ENCODE results near the gene MFAP3L.
"Not testable (repeated sequence)": the region's sequence is repeated elsewhere in the genome, so short reads cannot be mapped to it uniquely, and the experiment has no call there.

The MFAP3L gene

DNA sequence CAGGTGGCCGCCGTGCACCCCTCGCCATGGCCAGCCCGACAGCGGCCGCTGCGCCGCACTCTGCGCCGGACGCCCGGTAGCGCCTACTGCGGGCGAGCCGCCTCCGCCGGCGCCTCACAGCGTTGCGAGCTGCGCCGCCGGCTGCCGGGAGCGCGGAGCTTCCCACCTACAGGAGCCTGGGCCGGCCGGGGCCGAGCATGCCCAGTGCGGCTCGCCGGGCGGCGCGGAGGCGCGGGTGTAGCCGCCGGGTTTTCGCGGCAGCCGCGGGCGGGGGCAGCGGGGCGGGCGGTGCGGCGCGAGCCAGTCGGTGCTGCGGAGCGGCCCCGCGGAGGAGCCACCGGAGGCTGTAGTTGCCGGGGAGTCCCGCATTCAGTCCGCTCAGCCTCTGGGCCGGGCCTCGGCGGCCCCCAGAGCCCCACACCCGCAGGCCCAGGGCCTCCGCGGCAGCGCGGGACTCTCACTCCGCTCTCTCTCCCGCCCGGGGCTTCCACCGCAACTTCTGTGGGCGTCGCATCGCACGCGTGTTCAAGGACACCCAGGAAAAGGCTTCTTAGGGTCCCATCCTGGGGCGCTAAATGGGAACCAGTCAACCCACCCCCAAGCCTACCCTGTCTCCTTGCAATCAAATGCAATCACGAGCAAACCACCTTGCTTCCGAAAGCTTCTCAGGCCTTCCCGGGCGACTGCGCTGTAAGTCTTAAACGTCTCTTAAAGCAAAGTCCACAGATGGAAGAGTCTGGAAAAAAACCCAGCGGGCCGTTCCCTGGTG is at the start of gene MFAP3L:
Gene MFAP3L, minus strand, starts transcription at position 143 of the 769 bp plus-strand sequence. CDS start 20,518 bp downstream, outside the sequence.
- DNase-seq: peak; percentile 85

DNA sequence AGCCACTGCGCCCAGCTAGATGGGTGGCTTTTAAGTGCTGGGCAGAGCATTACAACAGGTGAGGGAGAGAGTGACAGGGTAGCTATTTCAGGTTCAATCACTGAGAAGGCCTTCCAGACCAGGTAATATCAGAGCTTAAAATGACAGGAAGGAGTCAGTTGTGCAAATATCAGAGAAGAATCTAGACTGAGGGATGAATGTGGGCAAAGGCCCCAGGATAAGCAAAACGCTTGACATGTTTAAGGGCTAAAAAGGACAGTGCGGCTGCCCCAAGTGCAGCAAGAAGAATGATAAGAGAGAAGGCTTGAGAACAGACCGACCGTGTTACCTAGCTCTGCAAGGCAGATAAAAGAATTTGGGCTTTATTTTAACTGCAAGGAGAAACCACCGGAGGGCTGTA is 45.0 kb upstream of the MFAP3L start:
- DNase-seq: no peak

DNA sequence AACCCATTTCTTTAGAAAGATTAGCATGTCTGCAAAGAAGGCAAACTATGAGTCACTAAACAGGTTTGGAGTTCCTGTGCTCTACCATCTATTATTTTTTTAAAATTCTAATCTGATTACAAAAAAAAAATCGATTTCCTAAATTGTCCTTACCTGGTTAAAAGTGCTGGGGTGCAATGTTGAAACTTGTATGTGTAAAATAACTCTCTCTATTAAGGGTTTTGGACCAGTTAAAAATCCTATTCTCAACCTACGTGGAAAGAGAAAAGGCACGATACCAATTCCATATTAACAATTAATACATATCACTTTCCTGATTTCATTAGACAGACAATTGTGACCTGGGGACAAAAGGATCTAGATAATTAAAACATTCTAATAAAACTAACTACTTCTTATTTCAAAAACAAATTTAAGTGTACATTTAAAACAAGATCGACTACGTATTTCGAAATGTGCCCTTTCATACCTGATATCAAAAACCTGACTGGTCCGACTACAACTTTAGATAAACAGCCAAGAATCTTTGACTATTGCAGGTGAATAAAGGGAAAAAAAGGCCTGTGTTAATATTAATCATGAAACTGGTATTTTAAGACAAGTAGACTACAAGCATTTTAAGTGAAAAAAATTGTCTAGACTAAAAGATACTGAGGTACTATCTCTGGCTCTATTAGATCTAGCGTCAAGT is 42.4 kb upstream of the MFAP3L start:
- no peak for DNase-seq

DNA sequence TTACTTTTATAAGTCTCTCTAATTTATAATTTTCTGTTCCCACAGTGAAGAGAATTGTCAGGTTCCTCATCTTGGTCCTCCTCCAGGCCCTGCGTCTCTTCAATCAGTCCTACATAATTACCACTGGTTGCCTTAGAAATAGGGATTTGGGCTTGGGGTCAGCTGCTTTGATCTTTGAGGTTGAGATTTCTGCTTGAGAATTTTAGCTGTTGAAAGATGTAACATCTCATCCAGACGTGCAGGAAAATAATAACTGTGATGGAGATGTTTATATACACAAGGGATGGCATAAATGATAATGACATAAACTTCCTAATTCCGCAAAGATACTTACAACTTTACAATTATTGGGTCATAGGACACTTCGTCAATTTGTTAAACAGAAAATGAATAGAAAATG is 33.2 kb upstream of the MFAP3L start:
- no peak for DNase-seq

DNA sequence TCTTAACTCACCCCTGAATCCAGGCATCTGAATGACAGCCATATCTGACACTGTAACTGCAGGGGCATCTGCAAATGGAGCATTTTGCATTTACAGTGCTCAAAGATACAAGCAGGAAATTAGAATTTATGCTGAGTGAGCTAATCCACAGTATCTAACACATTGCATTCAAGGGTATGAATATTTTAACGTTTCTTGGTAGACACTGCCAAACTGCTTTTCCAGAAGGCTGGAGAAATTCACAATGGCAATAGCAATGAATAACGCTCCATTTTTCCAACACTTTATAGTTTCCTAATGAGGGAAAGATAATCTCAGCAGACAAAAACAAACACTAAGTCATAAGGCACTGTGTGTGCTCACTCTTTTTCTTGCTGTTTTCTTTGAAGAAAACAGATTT is 32.6 kb upstream of the MFAP3L start:
- DNase-seq: no peak

DNA sequence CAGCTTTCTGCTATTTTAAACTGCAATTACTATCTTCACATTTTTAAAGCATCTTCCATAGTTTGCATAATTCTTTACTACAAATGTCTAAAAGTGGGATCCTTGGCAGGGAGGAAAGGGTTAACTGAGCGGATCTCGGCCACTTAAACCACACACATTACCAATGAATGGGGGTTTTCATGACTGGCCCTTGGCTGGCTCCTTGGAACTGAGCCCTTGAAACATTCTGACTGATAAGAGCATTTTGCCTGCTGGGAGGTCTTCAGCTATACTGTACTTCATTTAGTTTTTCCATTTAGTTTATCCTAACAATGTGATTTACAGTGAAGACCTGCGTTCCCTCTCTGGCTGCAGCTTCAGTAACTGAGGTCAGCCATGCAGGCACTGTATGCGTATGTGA is 31.7 kb upstream of the MFAP3L start:
- DNase-seq: no peak

DNA sequence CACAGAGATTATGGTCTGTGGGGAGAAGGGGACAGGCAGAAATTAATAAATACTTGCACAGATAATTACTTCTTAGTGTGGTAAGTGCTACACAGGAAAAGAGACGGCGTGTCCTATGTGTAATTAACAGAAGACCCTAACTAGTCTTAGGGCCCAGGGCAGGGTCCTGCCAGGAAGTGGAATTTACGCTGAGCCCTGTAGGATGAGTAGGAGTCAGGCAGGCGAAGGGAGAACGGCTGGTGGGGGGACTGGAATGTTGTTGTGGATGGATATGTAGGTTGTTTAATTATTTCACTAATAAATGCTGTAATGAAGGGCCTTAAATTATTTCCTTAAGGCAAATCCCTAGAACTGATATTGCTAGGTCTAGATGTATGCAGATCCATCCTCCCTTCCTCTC is 26.7 kb upstream of the MFAP3L start:
- no peak for DNase-seq

DNA sequence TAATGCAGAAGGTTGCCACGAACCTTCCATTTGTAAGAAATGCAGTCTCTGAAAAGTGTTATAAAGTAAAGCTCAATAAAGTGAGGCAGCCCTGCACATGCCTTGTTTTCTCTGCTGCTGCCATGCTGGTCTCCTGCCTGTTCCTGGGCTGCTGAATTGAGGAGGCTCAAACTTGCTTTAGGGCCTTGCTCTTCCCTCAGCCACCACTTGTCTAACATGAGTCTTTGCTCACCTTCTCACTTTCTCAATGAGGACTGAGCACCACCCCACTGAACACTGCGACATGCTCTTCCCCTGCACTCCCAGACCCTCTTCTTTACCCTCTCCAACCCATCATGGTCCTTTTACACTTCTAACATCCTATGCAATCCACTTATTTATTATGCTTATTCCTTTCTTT is 25.2 kb upstream of the MFAP3L start:
- no peak for DNase-seq

DNA sequence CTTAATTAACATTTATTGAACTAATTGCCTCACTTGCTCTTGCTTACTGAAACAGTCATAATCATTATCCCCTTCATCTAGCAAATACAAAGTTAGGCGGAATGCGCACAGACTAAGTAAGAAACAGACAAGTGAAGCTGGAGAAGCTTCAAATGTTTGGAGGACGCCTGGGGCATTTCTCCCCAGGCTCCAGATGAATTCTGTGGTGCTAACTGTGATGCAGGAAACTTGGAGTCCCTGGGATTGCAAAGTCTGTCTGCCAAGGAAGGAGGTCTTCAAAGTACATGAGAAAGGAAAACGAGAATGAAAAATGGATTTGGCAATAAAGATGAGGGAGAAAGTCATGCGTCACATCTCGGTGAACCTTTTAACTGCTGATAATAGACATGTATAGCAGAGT is 23.6 kb upstream of the MFAP3L start:
- no peak for DNase-seq

DNA sequence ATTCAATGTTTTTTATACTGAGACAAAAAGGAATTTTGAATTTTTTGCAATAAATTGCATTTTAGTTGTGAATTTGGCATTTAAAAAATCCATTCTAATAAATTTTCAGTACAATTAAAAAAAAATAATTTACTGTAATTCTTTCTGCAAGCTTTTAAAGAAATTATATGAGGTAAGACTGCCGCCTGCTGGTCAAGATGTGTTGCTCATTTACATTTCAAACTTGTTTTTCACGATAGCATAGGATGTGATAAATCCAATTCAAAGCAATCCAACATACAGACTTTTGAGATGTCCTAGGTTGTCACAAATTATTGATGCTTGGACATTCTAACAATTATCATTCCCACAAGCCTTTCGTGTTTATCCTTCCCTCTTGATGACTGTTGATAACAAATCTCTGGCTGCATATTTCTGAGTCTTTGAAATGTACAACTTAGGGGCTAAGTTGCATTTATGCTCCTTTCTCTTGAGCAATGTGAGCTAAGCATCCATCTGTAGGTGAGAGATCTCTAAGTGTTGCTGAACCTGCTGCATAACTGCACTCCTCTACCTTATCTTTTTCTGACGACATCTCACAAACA is 21.7 kb upstream of the MFAP3L start:
- peak; percentile 49 for DNase-seq

DNA sequence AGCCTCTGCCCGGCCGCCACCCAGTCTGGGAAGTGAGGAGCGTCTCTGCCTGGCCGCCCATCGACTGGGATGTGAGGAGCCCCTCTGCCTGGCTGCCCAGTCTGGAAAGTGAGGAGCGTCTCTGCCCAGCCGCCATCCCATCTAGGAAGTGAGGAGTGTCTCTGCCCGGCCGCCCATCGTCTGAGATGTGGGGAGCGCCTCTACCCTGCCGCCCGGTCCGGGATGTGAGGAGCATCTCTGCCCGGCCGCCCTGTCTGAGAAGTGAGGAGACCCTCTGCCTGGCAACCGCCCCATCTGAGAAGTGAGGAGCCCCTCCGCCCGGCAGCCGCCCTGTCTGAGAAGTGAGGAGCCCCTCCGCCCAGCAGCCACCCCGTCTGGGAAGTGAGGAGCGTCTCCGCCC is 20.0 kb upstream of the MFAP3L start:
- DNase-seq: not testable (repeated sequence)

DNA sequence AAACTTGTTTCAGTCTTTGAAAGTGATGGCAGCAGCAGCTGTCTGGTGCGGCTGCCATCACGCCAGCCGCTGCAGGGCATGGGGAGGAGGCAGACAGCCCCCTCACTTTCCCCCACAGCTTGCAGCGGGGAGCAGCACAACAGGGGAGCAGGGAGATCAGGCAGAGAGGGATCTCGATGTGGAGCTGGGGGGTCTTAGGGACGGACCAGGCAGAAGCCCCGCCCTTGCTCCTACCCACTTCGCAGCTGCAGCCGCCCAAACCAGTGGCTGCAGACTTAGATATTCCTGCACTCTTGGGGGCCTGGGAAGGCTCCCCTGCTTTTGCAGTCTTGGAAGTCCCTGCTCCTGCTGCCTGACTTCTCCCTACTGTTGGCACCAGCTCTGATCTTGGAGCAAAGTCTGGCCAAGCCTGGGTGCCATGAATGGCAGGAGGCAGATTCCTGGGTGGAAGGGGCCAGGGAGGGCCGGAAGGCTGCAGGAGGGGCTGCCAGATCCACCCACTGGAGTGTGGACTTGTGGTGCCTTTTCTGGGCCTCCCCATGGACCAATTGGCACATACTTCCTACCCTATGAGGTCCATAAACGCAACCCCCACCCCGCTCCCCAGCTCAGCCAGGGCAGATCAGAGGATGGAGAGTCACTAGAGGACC is 14.0 kb upstream of the MFAP3L start:
- DNase-seq: no peak

DNA sequence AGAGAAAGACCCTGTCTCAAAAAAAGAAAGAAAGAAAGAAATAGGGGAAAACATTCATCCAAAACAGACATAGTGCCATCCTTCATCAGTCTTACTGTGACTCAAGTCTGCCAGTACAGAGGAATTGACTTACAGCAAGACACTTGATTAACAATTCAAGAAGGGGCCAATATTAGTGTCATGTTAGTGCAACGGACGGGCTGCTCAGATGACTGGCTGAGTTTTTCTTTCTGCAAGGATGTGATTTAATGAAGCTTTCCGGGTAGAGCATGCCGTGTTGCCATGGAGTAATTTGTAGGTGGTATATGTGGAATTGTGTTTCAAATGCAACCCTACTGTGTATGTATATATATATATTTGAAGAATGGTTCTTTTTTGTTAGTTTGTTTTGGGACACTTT is 12.6 kb upstream of the MFAP3L start:
- DNase-seq: no peak

DNA sequence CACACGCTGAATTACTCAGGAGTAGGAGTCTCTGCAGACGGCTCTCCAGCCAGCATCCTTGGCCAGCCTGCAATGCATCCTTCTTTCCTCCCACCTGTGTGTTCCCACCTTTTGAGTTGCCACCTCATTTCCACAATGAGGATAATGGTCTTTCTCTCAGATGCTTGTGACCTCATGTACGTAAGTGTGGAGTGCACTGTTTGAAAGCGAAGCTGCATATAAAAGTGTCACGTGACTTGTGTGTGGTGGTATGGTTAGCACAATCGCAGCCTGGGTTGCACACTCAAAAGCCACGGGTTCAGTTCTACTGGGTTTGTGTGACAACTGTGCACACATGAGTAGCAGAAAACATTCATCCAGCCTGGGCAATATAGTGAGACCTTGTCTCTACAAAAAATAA is 12.0 kb upstream of the MFAP3L start:
- DNase-seq: no peak

DNA sequence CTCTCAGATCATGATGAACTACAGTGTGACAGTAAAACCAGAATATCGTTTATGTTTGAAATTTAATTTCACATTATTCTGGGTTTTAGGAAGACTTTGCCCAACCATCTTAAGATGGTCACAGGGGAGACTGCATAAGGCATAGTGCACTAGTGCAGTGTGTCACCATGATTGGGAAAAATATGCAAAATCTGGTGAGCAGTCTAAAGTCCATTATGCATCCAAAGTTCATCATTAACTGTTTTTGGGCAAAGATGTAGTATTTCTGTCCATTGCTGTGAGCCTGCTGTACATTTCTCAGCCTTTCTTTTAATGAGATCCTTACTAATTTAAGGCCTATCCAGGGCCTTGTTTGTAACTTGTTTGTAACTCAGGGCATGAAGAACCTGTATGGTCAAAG is 11.3 kb upstream of the MFAP3L start:
- no peak for DNase-seq

DNA sequence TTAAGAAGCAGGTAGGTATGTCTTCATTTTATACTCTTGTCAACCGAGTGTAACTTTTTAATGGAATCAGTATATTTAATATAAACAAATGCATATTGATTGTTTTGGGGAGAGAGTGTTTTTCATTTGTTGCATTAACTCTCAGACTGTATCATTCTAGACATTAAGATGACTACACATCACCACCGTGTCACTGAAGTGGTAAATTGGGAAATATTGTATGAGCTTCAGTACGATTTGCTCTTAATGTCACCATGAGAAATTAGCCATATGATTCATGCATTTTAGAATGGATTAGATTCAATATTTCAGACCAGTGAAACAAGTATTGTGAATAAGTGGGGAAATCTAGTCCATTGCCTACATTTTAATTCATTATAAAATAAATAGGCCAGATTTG is 9.7 kb upstream of the MFAP3L start:
- DNase-seq: no peak

DNA sequence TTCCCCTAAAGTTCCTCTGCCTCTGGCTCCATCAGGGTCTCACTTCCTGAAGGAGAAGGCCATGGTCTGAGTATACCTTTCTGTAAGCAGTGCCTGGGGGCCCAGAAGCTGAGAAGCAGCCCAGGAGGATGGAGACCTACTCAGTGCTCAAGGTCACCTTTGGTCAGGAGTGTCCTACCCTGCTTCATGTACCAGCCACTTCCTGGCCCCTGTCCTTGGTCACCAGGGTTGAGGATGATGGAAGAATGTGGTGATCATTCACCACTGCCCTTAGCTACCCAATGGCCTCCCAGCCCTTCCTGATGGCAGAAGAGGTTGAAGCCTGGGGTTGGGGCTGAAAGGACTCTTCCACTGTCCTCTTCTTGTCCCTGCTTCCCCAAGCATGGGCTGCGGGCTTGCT is 9.0 kb upstream of the MFAP3L start:
- DNase-seq: no peak

DNA sequence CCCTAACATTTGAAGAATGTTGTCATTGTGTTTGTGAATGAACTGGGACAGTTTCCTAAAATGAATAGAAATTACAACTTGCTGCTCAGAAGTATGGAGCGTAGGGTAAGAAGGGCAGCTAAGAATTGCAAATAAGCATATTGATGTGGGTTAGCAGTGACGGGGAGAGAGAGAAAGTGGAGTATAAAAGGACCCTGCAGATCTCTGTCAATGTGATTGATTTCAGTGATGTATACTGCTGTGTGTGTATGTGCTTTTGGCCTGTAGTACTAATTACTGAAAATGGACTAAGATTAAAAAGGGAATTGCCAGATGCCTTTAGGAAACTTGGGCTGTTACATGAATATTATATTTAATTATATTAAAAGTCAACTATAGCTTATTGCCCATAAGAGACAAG is 7.8 kb upstream of the MFAP3L start:
- no peak for DNase-seq

DNA sequence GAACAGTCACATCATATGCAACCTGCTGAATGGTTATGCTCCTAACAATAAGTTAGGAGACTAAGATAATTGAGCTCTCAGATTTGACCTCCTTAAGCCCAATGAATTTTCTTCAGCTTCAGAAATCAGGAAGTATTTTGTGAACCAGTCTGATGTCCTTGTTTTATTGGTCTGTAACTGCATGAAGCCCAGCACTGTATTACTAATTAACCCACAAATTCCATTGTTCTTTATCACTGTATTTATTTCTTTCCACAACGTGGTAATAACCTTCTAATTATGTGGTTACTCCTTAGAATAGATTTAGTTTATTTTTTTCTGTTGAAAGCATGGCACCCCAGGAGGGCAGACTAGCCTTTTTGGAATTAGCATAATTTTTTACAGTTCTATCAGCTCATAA is 3.9 kb upstream of the MFAP3L start:
- no peak for DNase-seq

DNA sequence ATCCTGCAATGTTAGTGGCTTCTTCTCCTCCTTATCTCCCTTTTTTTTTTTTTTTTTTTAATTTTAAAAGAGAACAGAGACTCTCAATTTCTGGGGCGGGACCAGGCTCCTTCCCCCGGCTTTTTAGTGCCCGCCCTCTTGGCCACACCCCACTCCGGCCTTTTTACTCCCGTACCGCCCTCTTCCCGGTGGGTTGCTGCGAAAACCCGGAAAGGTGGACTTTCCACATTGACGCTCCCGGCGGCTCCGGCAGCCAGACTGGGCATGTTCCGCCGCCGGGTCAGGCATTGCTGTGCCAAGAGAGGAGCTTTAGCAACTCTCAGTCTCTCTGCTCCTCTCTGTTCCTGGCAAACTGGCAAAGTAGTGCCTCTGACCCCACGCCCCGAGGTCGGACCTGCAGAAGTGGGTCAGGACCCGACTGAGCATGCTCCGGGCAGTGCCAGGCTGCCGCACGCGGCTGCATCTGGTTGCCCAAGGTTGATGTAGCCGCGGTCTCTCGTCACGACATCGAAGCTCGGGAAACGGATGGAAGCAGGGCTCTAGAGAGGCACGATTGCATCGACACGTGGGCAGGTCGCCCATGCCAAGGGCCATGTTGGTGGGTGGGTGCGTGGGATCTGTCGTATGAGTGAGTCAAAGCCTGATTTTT is 1.1 kb upstream of the MFAP3L start:
- peak; percentile 95 for DNase-seq

DNA sequence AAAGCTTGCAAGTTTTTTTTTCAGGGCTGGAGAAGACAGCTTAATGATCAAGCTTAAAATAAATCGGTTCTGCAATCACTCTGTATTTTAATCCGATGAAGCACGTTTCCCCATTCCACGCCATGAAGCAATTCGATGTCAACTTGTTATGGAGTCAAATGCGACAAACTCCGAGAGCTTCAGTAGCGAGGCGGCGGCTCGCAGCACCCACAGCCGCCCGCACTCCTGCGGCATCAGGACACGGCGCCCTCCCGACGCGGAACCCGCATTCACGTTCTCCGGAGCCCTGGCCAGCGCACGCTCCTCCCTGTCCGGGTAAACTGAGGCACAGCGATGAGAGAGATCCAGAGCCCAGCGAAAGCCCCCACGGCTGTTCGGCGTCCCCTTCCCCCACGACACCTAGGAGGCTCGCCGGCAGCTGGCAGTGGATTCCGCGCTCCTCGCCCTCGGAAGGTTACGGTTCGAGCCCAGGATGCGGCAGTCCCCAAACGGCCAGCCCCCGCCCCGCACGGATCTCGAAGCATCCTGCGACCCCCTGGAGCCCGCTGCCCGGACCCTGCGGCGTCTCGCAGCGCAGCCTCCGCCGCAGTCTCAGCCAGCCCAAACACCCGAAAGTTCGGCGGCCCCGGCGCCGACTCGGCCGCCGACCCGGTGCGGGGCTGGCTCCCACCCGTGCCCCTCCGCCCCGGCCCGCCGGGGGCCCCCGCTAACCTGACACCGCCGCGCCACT is 507 bp downstream of the MFAP3L start:
- DNase-seq: peak; percentile 22

DNA sequence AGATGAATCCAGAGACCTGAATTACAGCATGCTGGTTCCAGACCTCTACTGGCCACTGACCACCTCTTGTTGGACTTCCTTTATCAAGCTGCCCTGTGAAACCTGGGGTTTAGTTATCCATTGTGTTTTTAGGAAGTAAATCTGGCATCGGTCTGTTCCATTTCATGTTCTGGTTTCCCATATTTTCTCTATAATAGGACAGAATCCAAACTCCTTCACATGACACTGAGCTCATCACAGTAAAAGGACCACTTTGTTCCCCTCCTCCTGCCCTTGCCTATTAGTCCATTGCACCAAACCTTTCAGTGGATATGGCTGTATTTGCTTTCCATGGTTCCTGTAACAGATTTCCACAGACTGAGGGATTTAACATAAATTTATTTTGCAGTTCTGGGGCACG is 4.0 kb downstream of the MFAP3L start:
- no peak for DNase-seq

DNA sequence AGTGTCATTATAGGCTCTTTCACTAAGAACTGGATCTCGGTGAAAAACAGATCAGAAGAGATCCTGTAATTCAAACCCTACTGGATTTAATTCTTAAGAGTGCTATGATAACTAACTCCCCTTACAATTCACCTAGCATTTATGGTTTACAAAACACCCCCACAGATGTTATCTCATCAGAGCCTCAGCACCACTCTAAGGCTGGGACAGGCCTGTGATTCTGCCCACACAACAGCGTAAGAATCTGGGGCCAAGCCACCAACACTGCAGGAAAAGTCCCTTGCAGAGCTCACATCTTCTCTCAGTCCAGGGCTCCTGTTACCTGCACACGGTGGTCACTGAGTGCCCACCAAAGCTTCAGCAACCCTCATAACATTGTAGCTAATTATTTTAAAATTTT is 8.9 kb downstream of the MFAP3L start:
- DNase-seq: no peak

All from stimulated activated CD4-positive, alpha-beta T cell treated with anti-CD3 and anti-CD28 coated beads, Interleukin-4, amount 100 ng/mL, for 1 hour (primary cell).